GM23248 (cell line): ENCODE measurements around the gene TXNRD1. TPM values are rescaled to one million over a fixed set of nuclear protein-coding genes. Genes with fewer than 3 reads are reported as not detected.
"Not testable (repeated sequence)": the region's sequence is repeated elsewhere in the genome, so short reads cannot be mapped to it uniquely, and the experiment has no call there.

Experiments
- DNase-seq: peaks from one replicate; pipeline ENCODE4 v3.0.0-alpha.2; 2015
- H2AFZ ChIP-seq: fragments of 200-600 bp; sonication (generic); 2 replicates; pipeline ENCODE4 v1.6.1; 2016; ENCODE audit warnings: antibody characterized with exemption
- H3F3A ChIP-seq: fragments of 200-600 bp; sonication (generic); 2 replicates; pipeline ENCODE4 v1.6.1; 2016; ENCODE audit warnings: mild to moderate bottlenecking, antibody characterized with exemption, mixed run types; ENCODE audit not compliant: insufficient read depth
- H3K27ac ChIP-seq: fragments of 200-600 bp; sonication (generic); 2 replicates; pipeline ENCODE4 v1.5.1; 2016; ENCODE audit warnings: mild to moderate bottlenecking
- H3K27me3 ChIP-seq: fragments of 200-600 bp; sonication (generic); replicated peaks from 2 replicates; pipeline ENCODE4 v1.6.1; 2016; ENCODE audit warnings: mild to moderate bottlenecking; ENCODE audit not compliant: insufficient read depth
- H3K36me3 ChIP-seq: fragments of 200-600 bp; sonication (generic); 2 replicates; pipeline ENCODE4 v1.6.1; 2016; ENCODE audit warnings: low read depth, mild to moderate bottlenecking
- H3K4me1 ChIP-seq: fragments of 200-600 bp; sonication (generic); 2 replicates; pipeline ENCODE4 v1.6.1; 2016; ENCODE audit warnings: mild to moderate bottlenecking; ENCODE audit not compliant: insufficient read depth
- H3K4me2 ChIP-seq: fragments of 200-600 bp; sonication (generic); one replicate; pipeline ENCODE4 v1.6.1; 2016; ENCODE audit warnings: mild to moderate bottlenecking; ENCODE audit not compliant: unreplicated experiment
- H3K4me3 ChIP-seq: fragments of 200-600 bp; sonication (generic); 2 replicates; pipeline ENCODE4 v1.5.1; 2016; ENCODE audit warnings: mild to moderate bottlenecking
- H3K79me2 ChIP-seq: fragments of 200-600 bp; sonication (generic); 2 replicates; pipeline ENCODE4 v1.6.1; 2016; ENCODE audit warnings: mild to moderate bottlenecking; ENCODE audit not compliant: insufficient read depth
- H3K9ac ChIP-seq: fragments of 200-600 bp; sonication (generic); 2 replicates; pipeline ENCODE4 v1.6.1; 2016; ENCODE audit warnings: mild to moderate bottlenecking
- H3K9me2 ChIP-seq: fragments of 200-600 bp; sonication (generic); 2 replicates; pipeline ENCODE4 v1.6.1; 2016; ENCODE audit warnings: mixed run types, mild to moderate bottlenecking, moderate library complexity; ENCODE audit not compliant: insufficient read depth
- H3K9me3 ChIP-seq: fragments of 200-600 bp; sonication (generic); one replicate; pipeline ENCODE4 v1.6.1; 2017; ENCODE audit warnings: low read depth
- H4K20me1 ChIP-seq: fragments of 200-600 bp; sonication (generic); 2 replicates; pipeline ENCODE4 v1.6.0; 2016; ENCODE audit not compliant: insufficient read depth
- EZH2 ChIP-seq: fragments of 200-600 bp; sonication (generic); IDR thresholded peaks from 2 replicates; pipeline ENCODE4 v1.6.1; 2018; ENCODE audit warnings: antibody characterized with exemption, mild to moderate bottlenecking; ENCODE audit not compliant: insufficient read depth, poor library complexity, severe bottlenecking
- EZH2phosphoT487 ChIP-seq: fragments of 200-600 bp; sonication (generic); IDR thresholded peaks from 2 replicates; pipeline ENCODE4 v1.6.1; 2018; ENCODE audit warnings: antibody characterized with exemption, moderate library complexity, mild to moderate bottlenecking, low read depth; ENCODE audit not compliant: insufficient read depth
- WGBS, 2 experiments: methylation state at CpG; one replicate each; pipeline ENCODE4 v1.1.6; 2015 to 2017; ENCODE audit warnings: low lambda C conversion rate in 2 of 2, low coverage in 1 of 2; ENCODE audit errors: missing lambda C conversion rate in 2 of 2; 5-methylcytosine and 5-hydroxymethylcytosine counted together
- in situ Hi-C: fragments of 300-500 bp; cut with MboI; formaldehyde crosslinking; loops from 2 replicates; pipeline ENCODE4 v1.15.0; 2020
- polyA plus RNA-seq: library from polyadenylated mRNA; unstranded; fragments of >200 nt; fragmentation: Nextera tagmentation; extraction: Ambion mirVana; gene quantifications from 2 replicates; pipeline ENCODE4 v1.2.1, GENCODE V29; 2016
- total RNA-seq: library from RNA; depleted of rRNA; stranded (reverse); fragments of >200 nt; shearing (Covaris generic); gene quantifications from 2 replicates; pipeline ENCODE4 v1.2.3, GENCODE V29; 2014; rRNA removed

The TXNRD1 gene
- total and polyA plus RNA-seq, 2 experiments from 2014 or later = 255 to 477 TPM

GRCh38 chr12:104386461-104386860 lies 170.9 kb downstream of the TXNRD1 start:
- Histone ChIP-seq H3K9me3 (no peaks in the 10 kb centered on the region), H3K9me2 (no peaks in the 10 kb centered on the region), H3K4me1 (no peaks in the 10 kb centered on the region), H3K79me2 (no peaks in the 10 kb centered on the region), H3K36me3 (no peaks in the 10 kb centered on the region), H3K4me2 (no peak overlapping the region), H3K27me3 (no peaks in the 10 kb centered on the region), H4K20me1 (no peaks in the 10 kb centered on the region), H3F3A (no peaks in the 10 kb centered on the region), H3K4me3 (no peak overlapping the region), H2AFZ (no peak overlapping the region), H3K9ac (no peak overlapping the region), H3K27ac (no peak overlapping the region)
- in situ Hi-C loops = loop anchor here (10.0 to 25.0 kb wide), 2 partner anchors 488 to 676 kb away; no protein-coding TSS in a partner anchor
- 74 to 83% methylated on average over 3 of the region's 3 CpGs for WGBS, 2 experiments
- TF ChIP-seq EZH2 = no peak
- no peak for TF ChIP-seq EZH2phosphoT487
- DNase-seq = no peak

GRCh38 chr12:104387190-104387589 lies 171.6 kb downstream of the TXNRD1 start:
- no peak overlapping the region for H3K4me2 ChIP-seq
- TF ChIP-seq EZH2phosphoT487 (no peak), EZH2 (no peak)
- no peaks in the 10 kb centered on the region for H3K9me3 ChIP-seq
- in situ Hi-C loops = loop anchor here (10.0 to 25.0 kb wide), 2 partner anchors 488 to 675 kb away; no protein-coding TSS in a partner anchor
- WGBS, 2 experiments = 80 to 83% methylated on average over 7 of the region's 7 CpGs
- H3K79me2 ChIP-seq = no peaks in the 10 kb centered on the region
- no peaks in the 10 kb centered on the region for H3F3A ChIP-seq
- H3K36me3 ChIP-seq = no peaks in the 10 kb centered on the region
- no peaks in the 10 kb centered on the region for H3K9me2 ChIP-seq
- H3K27ac ChIP-seq = no peak overlapping the region
- no peak for DNase-seq
- no peaks in the 10 kb centered on the region for H3K27me3 ChIP-seq
- H3K4me3 ChIP-seq = no peak overlapping the region
- H4K20me1 ChIP-seq = no peaks in the 10 kb centered on the region
- H3K4me1 ChIP-seq = no peaks in the 10 kb centered on the region
- no peak overlapping the region for H3K9ac ChIP-seq
- no peak overlapping the region for H2AFZ ChIP-seq

GRCh38 chr12:104394086-104394485 lies 178.5 kb downstream of the TXNRD1 start:
- H3F3A ChIP-seq, DNase-seq, H3K4me1 ChIP-seq, H3K9me3 ChIP-seq, H3K9me2 ChIP-seq, H3K27me3 ChIP-seq, H3K27ac ChIP-seq, H3K79me2 ChIP-seq, H3K4me2 ChIP-seq, H3K4me3 ChIP-seq, H3K9ac ChIP-seq, H3K36me3 ChIP-seq, H4K20me1 ChIP-seq, H2AFZ ChIP-seq: not testable (repeated sequence)
- in situ Hi-C loops = loop anchor here (25.0 kb wide), 1 partner anchor 668 kb away; no protein-coding TSS in a partner anchor
- 76 to 86% methylated on average over 9 to 11 of the region's 11 CpGs for WGBS, 2 experiments

Other genes with a start within 250 kb of the TXNRD1 start
- gene TDG, start 249.9 kb upstream of the TXNRD1 start, total RNA-seq = 22.8 and 24.0 TPM in 2 replicates
- 25.5 and 28.5 TPM in 2 replicates for gene TDG, start 249.9 kb upstream of the TXNRD1 start, polyA plus RNA-seq
- 58.6 and 63.2 TPM in 2 replicates for gene GLT8D2, start 165.6 kb upstream of the TXNRD1 start, total RNA-seq
- gene GLT8D2, start 165.6 kb upstream of the TXNRD1 start, polyA plus RNA-seq = 94.5 and 99.2 TPM in 2 replicates
- 24.0 and 26.8 TPM in 2 replicates for gene HCFC2, start 151.2 kb upstream of the TXNRD1 start, total RNA-seq
- 16.6 and 16.9 TPM in 2 replicates for gene HCFC2, start 151.2 kb upstream of the TXNRD1 start, polyA plus RNA-seq
- gene NFYB, start 77.6 kb upstream of the TXNRD1 start, total RNA-seq = 31.5 and 42.2 TPM in 2 replicates
- 35.0 and 37.1 TPM in 2 replicates for gene NFYB, start 77.6 kb upstream of the TXNRD1 start, polyA plus RNA-seq
- gene EID3, start 88.0 kb downstream of the TXNRD1 start, total RNA-seq = 6.9 and 9.0 TPM in 2 replicates
- 5.3 and 5.7 TPM in 2 replicates for gene EID3, start 88.0 kb downstream of the TXNRD1 start, polyA plus RNA-seq
- gene CHST11, start 241.2 kb downstream of the TXNRD1 start, total RNA-seq = 5.4 and 18.1 TPM in 2 replicates
- 3.7 TPM in 2 replicates for gene CHST11, start 241.2 kb downstream of the TXNRD1 start, polyA plus RNA-seq